Measurements from ENCODE around the gene GRM1. TPM values are rescaled to one million over a fixed set of nuclear protein-coding genes. Genes with fewer than 3 reads are reported as not detected.
A peak's percentile ranks its signal among the peaks of the same experiment; 100 is the strongest.

Gene GRM1
- total and polyA plus RNA-seq, 2 experiments from 2014 or later: not detected

- Histone ChIP-seq H4K20me1 (ENCODE audit: insufficient read depth) (no peaks in the 10 kb centered on the region), H3K4me3 (no peak overlapping the region)
- 90 to 95% methylated on average over 4 of the region's 4 CpGs for WGBS, 2 experiments (ENCODE audit: low coverage in 1 of 2, low lambda C conversion rate in 2 of 2, missing lambda C conversion rate in 2 of 2)
These were observed 401.0 kb downstream of the GRM1 start for GRCh38 chr6:146429831-146430230.

GRCh38 chr6:146433881-146434731 is 405.2 kb downstream of the GRM1 start:
- in situ Hi-C loops (cut with MboI): no loop called here
- H3F3A ChIP-seq (ENCODE audit: insufficient read depth): no peaks in the 10 kb centered on the region
- 0 out of 2 replicates have a peak, but pooled peaks cover 8% of the 10 kb centered on the region for H3K27me3 ChIP-seq (replicated peaks; ENCODE audit: insufficient read depth)
- H3K4me3 ChIP-seq: peak overlapping the region; percentile 65
- no peaks in the 10 kb centered on the region for H3K79me2 ChIP-seq (ENCODE audit: insufficient read depth)
- peak overlapping the region; percentile 70 for H2AFZ ChIP-seq
- H3K4me2 ChIP-seq (ENCODE audit: unreplicated experiment): peak overlapping the region; percentile 74
- H4K20me1 ChIP-seq (ENCODE audit: insufficient read depth): no peaks in the 10 kb centered on the region
- peak overlapping the region; percentile 30; the same call in 1 of the 2 replicates for H3K9ac ChIP-seq
- no peak overlapping the region for H3K27ac ChIP-seq
- no peaks in the 10 kb centered on the region for H3K4me1 ChIP-seq (ENCODE audit: insufficient read depth)
- peak; percentile 51 for DNase-seq
- no peaks in the 10 kb centered on the region for H3K9me3 ChIP-seq (ENCODE audit: low read depth)
- no peaks in the 10 kb centered on the region for H3K36me3 ChIP-seq (ENCODE audit: low read depth)
- no peaks in the 10 kb centered on the region for H3K9me2 ChIP-seq (ENCODE audit: insufficient read depth)
- WGBS, 2 experiments (ENCODE audit: low coverage in 1 of 2, low lambda C conversion rate in 2 of 2, missing lambda C conversion rate in 2 of 2): 11% methylated on average over 51 to 52 of the region's 59 CpGs
- TF ChIP-seq EZH2phosphoT487 (IDR thresholded peaks at IDR 0.05; ENCODE audit: insufficient read depth, low read depth) (no peak), EZH2 (IDR thresholded peaks at IDR 0.05; ENCODE audit: insufficient read depth, poor library complexity, severe bottlenecking) (no peak)

More at GRCh38 chr6:146429831-146430230, 401.0 kb downstream of the GRM1 start:
- Histone ChIP-seq H3K9me2 (ENCODE audit: insufficient read depth) (no peaks in the 10 kb centered on the region), H3K9me3 (ENCODE audit: low read depth) (no peaks in the 10 kb centered on the region), H3K4me2 (ENCODE audit: unreplicated experiment) (no peak overlapping the region), H3F3A (ENCODE audit: insufficient read depth) (no peaks in the 10 kb centered on the region), H3K4me1 (ENCODE audit: insufficient read depth) (0 out of 2 replicates have a peak, but pooled peaks cover 3% of the 10 kb centered on the region), H2AFZ (no peak overlapping the region), H3K27me3 (replicated peaks; ENCODE audit: insufficient read depth) (no peaks in the 10 kb centered on the region), H3K79me2 (ENCODE audit: insufficient read depth) (no peaks in the 10 kb centered on the region), H3K36me3 (ENCODE audit: low read depth) (no peaks in the 10 kb centered on the region), H3K9ac (no peak overlapping the region), H3K27ac (no peak overlapping the region)
- TF ChIP-seq EZH2phosphoT487 (IDR thresholded peaks at IDR 0.05; ENCODE audit: insufficient read depth, low read depth): no peak
- TF ChIP-seq EZH2 (IDR thresholded peaks at IDR 0.05; ENCODE audit: insufficient read depth, poor library complexity, severe bottlenecking): no peak
- in situ Hi-C loops (cut with MboI): no loop called here
- no peak for DNase-seq

GRCh38 chr6:146434732-146435390 is 406.0 kb downstream of the GRM1 start:
- H3F3A ChIP-seq (ENCODE audit: insufficient read depth): no peaks in the 10 kb centered on the region
- 40 to 42% methylated on average over 14 to 15 of the region's 15 CpGs for WGBS, 2 experiments (ENCODE audit: low coverage in 1 of 2, low lambda C conversion rate in 2 of 2, missing lambda C conversion rate in 2 of 2)
- H3K79me2 ChIP-seq (ENCODE audit: insufficient read depth): no peaks in the 10 kb centered on the region
- H4K20me1 ChIP-seq (ENCODE audit: insufficient read depth): no peaks in the 10 kb centered on the region
- 0 out of 2 replicates have a peak, but pooled peaks cover 8% of the 10 kb centered on the region for H3K27me3 ChIP-seq (replicated peaks; ENCODE audit: insufficient read depth)
- H3K9ac ChIP-seq: peak overlapping the region; percentile 30; the same call in 1 of the 2 replicates
- TF ChIP-seq EZH2 (IDR thresholded peaks at IDR 0.05; ENCODE audit: insufficient read depth, poor library complexity, severe bottlenecking): no peak
- TF ChIP-seq EZH2phosphoT487 (IDR thresholded peaks at IDR 0.05; ENCODE audit: insufficient read depth, low read depth): no peak
- peak overlapping the region; percentile 65 for H3K4me3 ChIP-seq
- no peak overlapping the region for H3K27ac ChIP-seq
- no peak for DNase-seq
- H3K4me1 ChIP-seq (ENCODE audit: insufficient read depth): no peaks in the 10 kb centered on the region
- no peaks in the 10 kb centered on the region for H3K9me3 ChIP-seq (ENCODE audit: low read depth)
- H2AFZ ChIP-seq: peak overlapping the region; percentile 70
- H3K4me2 ChIP-seq (ENCODE audit: unreplicated experiment): peak overlapping the region; percentile 74
- H3K9me2 ChIP-seq (ENCODE audit: insufficient read depth): no peaks in the 10 kb centered on the region
- no peaks in the 10 kb centered on the region for H3K36me3 ChIP-seq (ENCODE audit: low read depth)
- in situ Hi-C loops (cut with MboI): no loop called here

GRCh38 chr6:146441907-146442306 is 413.0 kb downstream of the GRM1 start:
- no peaks in the 10 kb centered on the region for H3K79me2 ChIP-seq (ENCODE audit: insufficient read depth)
- no peaks in the 10 kb centered on the region for H4K20me1 ChIP-seq (ENCODE audit: insufficient read depth)
- H2AFZ ChIP-seq: no peak overlapping the region
- no peak overlapping the region for H3K4me2 ChIP-seq (ENCODE audit: unreplicated experiment)
- H3F3A ChIP-seq (ENCODE audit: insufficient read depth): no peaks in the 10 kb centered on the region
- no peaks in the 10 kb centered on the region for H3K9me3 ChIP-seq (ENCODE audit: low read depth)
- TF ChIP-seq EZH2 (IDR thresholded peaks at IDR 0.05; ENCODE audit: insufficient read depth, poor library complexity, severe bottlenecking) (no peak), EZH2phosphoT487 (IDR thresholded peaks at IDR 0.05; ENCODE audit: insufficient read depth, low read depth) (no peak)
- H3K9me2 ChIP-seq (ENCODE audit: insufficient read depth): no peaks in the 10 kb centered on the region
- no peaks in the 10 kb centered on the region for H3K36me3 ChIP-seq (ENCODE audit: low read depth)
- H3K4me3 ChIP-seq: no peak overlapping the region
- in situ Hi-C loops (cut with MboI): no loop called here
- H3K4me1 ChIP-seq (ENCODE audit: insufficient read depth): no peaks in the 10 kb centered on the region
- no peak overlapping the region for H3K27ac ChIP-seq
- H3K27me3 ChIP-seq (replicated peaks; ENCODE audit: insufficient read depth): peaks cover 12% of the 10 kb centered on the region; the same call in 1 of the 2 replicates
- 40 to 58% methylated on average over 2 of the region's 2 CpGs for WGBS, 2 experiments (ENCODE audit: low coverage in 1 of 2, low lambda C conversion rate in 2 of 2, missing lambda C conversion rate in 2 of 2)
- no peak for DNase-seq
- no peak overlapping the region for H3K9ac ChIP-seq

Measured in GM23248 (cell line).